ENCODE measurements around the gene VAV1.

GRCh38 chr19:6723738-6724137, 48.8 kb upstream of the VAV1 start:
- TF ChIP-seq CTCF (conservative IDR thresholded peaks at IDR 0.05; ENCODE audit: low read depth, low read length) = no peak
- no peak for TF ChIP-seq EZH2 (IDR thresholded peaks at IDR 0.05; ENCODE audit: low read length, unreplicated experiment)
- no peak for TF ChIP-seq EZH2phosphoT487 (IDR thresholded peaks at IDR 0.05; ENCODE audit: borderline replicate concordance, low read length)
